K562 (cell line): ENCODE data around the gene IL13RA1. TPM values are rescaled to one million over a fixed set of nuclear protein-coding genes. Genes with fewer than 3 reads are reported as not detected.

Experiments used
- ATAC-seq: fragments of 200-7000 bp; cut with Tn5 transposase; 3 replicates; pipeline ENCODE4 v1.9.1; 2020; ENCODE audit warnings: moderate library complexity
- BruUV-seq: library from RNA; stranded (reverse); fragments of 400-500 nt; replicated peaks from 2 replicates; lab custom pipeline; 2021; lab: Mats Ljungman, UMichigan
- CTCF ChIA-PET: fragments of 300-600 bp; formaldehyde crosslinking; extraction: SDS; loops from one replicate; lab custom pipeline; 2021; ENCODE audit warnings: low intra/inter-chr PET ratio; lab: Yijun Ruan, JAX
- POLR2A ChIA-PET: fragments of 300-600, 350-650 bp; sonication (Branson Sonifier 250); formaldehyde crosslinking; extraction: SDS; loops from one replicate; lab custom pipeline; 2021; ENCODE audit warnings: antibody characterized with exemption, inconsistent platforms; lab: Yijun Ruan, JAX
- DNase-seq, 4 experiments: peaks; one replicate each; pipeline versions ENCODE4 v3.0.0 to v3.0.0-alpha.2; 2011 to 2018; ENCODE audit warnings: low spot score in 3 of 4, mixed read lengths in 3 of 4; ENCODE audit errors: extremely low read depth in 1 of 4
- FAIRE-seq: peaks from 2 replicates; lab custom pipeline; 2011; peaks lifted over from hg19 to GRCh38; lab: Jason Lieb, UNC
- H2AFZ ChIP-seq: 2 replicates; pipeline ENCODE4 v1.6.0; 2011; ENCODE audit warnings: low read depth, low read length, control low read depth, inconsistent platforms
- H3K27ac ChIP-seq: fragments of 200-600 bp; 3 replicates; pipeline ENCODE4 v1.8.0; 2011; ENCODE audit warnings: low read depth, mild to moderate bottlenecking, control low read depth, inconsistent platforms, low read length, moderate library complexity, mixed read lengths; ENCODE audit errors: extremely low read depth
- H3K27me3 ChIP-seq, 2 experiments: fragments of 300-600 bp in 1 of 2; 2 replicates in 1 of 2; 3 replicates in 1 of 2; pipeline versions ENCODE4 v1.6.0 to v1.8.0; 2011; ENCODE audit warnings: inconsistent platforms in 2 of 2, low read length in 2 of 2, mild to moderate bottlenecking in 1 of 2, mixed read lengths in 1 of 2, moderate library complexity in 1 of 2; ENCODE audit not compliant: control insufficient read depth in 2 of 2, insufficient read depth in 2 of 2
- H3K36me3 ChIP-seq: fragments of 300-600 bp; 3 replicates; pipeline ENCODE4 v1.8.0; 2011; ENCODE audit warnings: mild to moderate bottlenecking, low read length, inconsistent platforms; ENCODE audit not compliant: control insufficient read depth, insufficient read depth
- H3K4me1 ChIP-seq, 2 experiments: fragments of 200-600 bp in 1 of 2; replicated peaks in 1 of 2; 2 replicates in 1 of 2; 3 replicates in 1 of 2; pipeline versions ENCODE4 v1.5.1 to v1.8.0; 2011; ENCODE audit warnings: inconsistent platforms in 2 of 2, low read length in 2 of 2, mild to moderate bottlenecking in 1 of 2, mixed read lengths in 1 of 2, moderate library complexity in 1 of 2; ENCODE audit not compliant: control insufficient read depth in 2 of 2, insufficient read depth in 2 of 2
- H3K4me2 ChIP-seq: 2 replicates; pipeline ENCODE4 v1.6.1; 2011; ENCODE audit warnings: low read length, control low read depth, inconsistent platforms, mixed read lengths; ENCODE audit not compliant: insufficient read depth
- H3K4me3 ChIP-seq: fragments of 200-600 bp; sonication (generic), shearing (Covaris generic); 2 replicates; pipeline ENCODE4 v1.5.1; 2016; ENCODE audit warnings: control low read depth, inconsistent platforms
- H3K79me2 ChIP-seq: fragments of 200-600 bp; 3 replicates; pipeline ENCODE4 v1.8.0; 2011; ENCODE audit warnings: low read length, inconsistent platforms; ENCODE audit not compliant: control insufficient read depth, insufficient read depth
- H3K9ac ChIP-seq, 2 experiments: 2 replicates each; pipeline versions ENCODE4 v1.6.0 to v1.6.1; 2011; ENCODE audit warnings: low read depth in 2 of 2, low read length in 2 of 2, control low read depth in 1 of 2, inconsistent platforms in 1 of 2, mild to moderate bottlenecking in 1 of 2, mixed read lengths in 1 of 2; ENCODE audit not compliant: insufficient read depth in 1 of 2
- H3K9me1 ChIP-seq: one replicate; pipeline ENCODE4 v1.6.0; 2011; ENCODE audit warnings: inconsistent platforms, mild to moderate bottlenecking, low read length, moderate library complexity; ENCODE audit not compliant: control insufficient read depth, insufficient read depth
- H3K9me3 ChIP-seq: replicated peaks from 2 replicates; pipeline ENCODE4 v1.5.1; 2011; ENCODE audit warnings: low read depth, low read length, inconsistent platforms; ENCODE audit not compliant: control insufficient read depth, insufficient read depth
- H4K20me1 ChIP-seq: replicated peaks from 2 replicates; pipeline ENCODE4 v1.6.1; 2011; ENCODE audit warnings: low read length, inconsistent platforms, mixed read lengths; ENCODE audit not compliant: control insufficient read depth, insufficient read depth
- CBFA2T3 ChIP-seq: fragments of 450-650 bp; IDR thresholded peaks from 2 replicates; pipeline ENCODE4 v1.6.1; 2017
- GTF3C2 ChIP-seq: IDR thresholded peaks from 3 replicates; pipeline ENCODE4 v1.6.1; 2011; ENCODE audit warnings: borderline replicate concordance, mild to moderate bottlenecking, moderate library complexity; ENCODE audit not compliant: insufficient read length; ENCODE audit errors: extremely low read depth
- IRF2 ChIP-seq: sonication (generic); formaldehyde crosslinking; IDR thresholded peaks from 2 replicates; pipeline ENCODE4 v1.8.1; 2022; ENCODE audit warnings: mild to moderate bottlenecking, missing genetic modification reagents
- MEIS2 ChIP-seq: fragments of 450-650 bp; IDR thresholded peaks from 2 replicates; pipeline ENCODE4 v1.6.1; 2014; ENCODE audit warnings: mild to moderate bottlenecking; ENCODE audit not compliant: partially characterized antibody
- NFXL1 ChIP-seq: fragments of 450-650 bp; formaldehyde crosslinking; IDR thresholded peaks from 2 replicates; pipeline ENCODE4 v1.4.0; 2021; ENCODE audit warnings: mild to moderate bottlenecking
- RBM25 ChIP-seq: fragments of 200-400 bp; formaldehyde crosslinking; IDR thresholded peaks from 2 replicates; pipeline ENCODE4 v1.6.1; 2018; ENCODE audit warnings: low read length, low read depth, moderate library complexity; ENCODE audit not compliant: severe bottlenecking
- RERE ChIP-seq: sonication (generic); formaldehyde crosslinking; IDR thresholded peaks from 2 replicates; pipeline ENCODE4 v1.8.0; 2023; ENCODE audit warnings: missing genetic modification reagents, mild to moderate bottlenecking, borderline replicate concordance
- RNF2 ChIP-seq: sonication (generic); IDR thresholded peaks from 2 replicates; pipeline ENCODE4 v1.6.1; 2016
- SIN3B ChIP-seq: fragments of 450-650 bp; IDR thresholded peaks from 2 replicates; pipeline ENCODE4 v1.6.1; 2017; ENCODE audit warnings: low read depth, mild to moderate bottlenecking, moderate library complexity
- ZFP30 ChIP-seq: fragments of 250-450 bp; sonication (Bioruptor Pico); IDR thresholded peaks from 2 replicates; pipeline ENCODE4 v1.8.0; 2022; ENCODE audit warnings: moderate library complexity, mild to moderate bottlenecking, inconsistent platforms, borderline replicate concordance
- ZNF143 ChIP-seq: sonication (generic); formaldehyde crosslinking; IDR thresholded peaks from 2 replicates; pipeline ENCODE4 v1.9.0; 2022; ENCODE audit warnings: mild to moderate bottlenecking, missing genetic modification reagents
- WGBS: fragments of 100-300 bp; shearing (Covaris generic); methylation state at CpG from one replicate; pipeline ENCODE4 v1.1.6; 2016; ENCODE audit warnings: low coverage, mixed read lengths; ENCODE audit not compliant: insufficient coverage; ENCODE audit errors: missing lambda C conversion rate; 5-methylcytosine and 5-hydroxymethylcytosine counted together
- in situ Hi-C: fragments of 300-500 bp; cut with MboI; formaldehyde crosslinking; loops from 4 replicates; pipeline ENCODE4 v1.15.0; 2018; ENCODE audit warnings: inconsistent platforms, mixed read lengths
- intact Hi-C: fragments of 100-400 bp; cut with micrococcal nuclease; formaldehyde crosslinking; loops from 2 replicates; pipeline ENCODE4 v1.14.2; 2022
- polyA plus RNA-seq, 8 experiments: library from polyadenylated mRNA; depleted of rRNA in 4 of 8; stranded (reverse) in 5 of 8; unstranded in 3 of 8; fragments of >200 nt; fragmentation: Nextera tagmentation in 2 of 8; fragmentation: Illumina TruSeq in 1 of 8; extraction: Ambion mirVana in 2 of 8; extraction: Trizol in 1 of 8; gene quantifications; 2 replicates each; pipeline versions ENCODE4 v1.2.1 to v1.2.3, GENCODE V29; 2011 to 2014; ENCODE audit warnings: inconsistent platforms in 1 of 8, missing spikeins in 1 of 8
- total RNA-seq, 7 experiments: library from RNA; depleted of rRNA in 6 of 7; stranded (reverse); fragments of >200 nt in 6 of 7; fragmentation: Illumina TruSeq in 2 of 7; extraction: Trizol in 2 of 7; gene quantifications; 2 replicates each; pipeline versions ENCODE4 v1.2.1 to v1.2.3, GENCODE V29; 2011 to 2021; ENCODE audit warnings: low replicate concordance in 1 of 7
- TF ChIP-seq, protein P1 (sequence below): sonication (generic); formaldehyde crosslinking; IDR thresholded peaks from 2 replicates; pipeline ENCODE4 v1.8.0; 2022; ENCODE audit warnings: mild to moderate bottlenecking, missing genetic modification reagents, borderline replicate concordance

Gene IL13RA1
- total and polyA plus RNA-seq, 9 of the 15 experiments (the other 6 are each of a cell fraction or from before 2014, with no cell fraction given) = 2.9 to 22.9 (median 12.2) TPM

GRCh38 chrX:118779581-118779980, 52.2 kb downstream of the IL13RA1 start (continued):
- no peak for TF ChIP-seq GTF3C2
- TF ChIP-seq CBFA2T3 = no peak
- no peak for TF ChIP-seq RNF2
- TF ChIP-seq, protein P1, sequence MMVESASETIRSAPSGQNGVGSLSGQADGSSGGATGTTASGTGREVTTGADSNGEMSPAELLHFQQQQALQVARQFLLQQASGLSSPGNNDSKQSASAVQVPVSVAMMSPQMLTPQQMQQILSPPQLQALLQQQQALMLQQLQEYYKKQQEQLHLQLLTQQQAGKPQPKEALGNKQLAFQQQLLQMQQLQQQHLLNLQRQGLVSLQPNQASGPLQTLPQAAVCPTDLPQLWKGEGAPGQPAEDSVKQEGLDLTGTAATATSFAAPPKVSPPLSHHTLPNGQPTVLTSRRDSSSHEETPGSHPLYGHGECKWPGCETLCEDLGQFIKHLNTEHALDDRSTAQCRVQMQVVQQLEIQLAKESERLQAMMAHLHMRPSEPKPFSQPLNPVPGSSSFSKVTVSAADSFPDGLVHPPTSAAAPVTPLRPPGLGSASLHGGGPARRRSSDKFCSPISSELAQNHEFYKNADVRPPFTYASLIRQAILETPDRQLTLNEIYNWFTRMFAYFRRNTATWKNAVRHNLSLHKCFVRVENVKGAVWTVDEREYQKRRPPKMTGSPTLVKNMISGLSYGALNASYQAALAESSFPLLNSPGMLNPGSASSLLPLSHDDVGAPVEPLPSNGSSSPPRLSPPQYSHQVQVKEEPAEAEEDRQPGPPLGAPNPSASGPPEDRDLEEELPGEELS (CRISPR knock-in tag) = no peak
- no peak for TF ChIP-seq IRF2 (CRISPR knock-in tag)

DNA sequence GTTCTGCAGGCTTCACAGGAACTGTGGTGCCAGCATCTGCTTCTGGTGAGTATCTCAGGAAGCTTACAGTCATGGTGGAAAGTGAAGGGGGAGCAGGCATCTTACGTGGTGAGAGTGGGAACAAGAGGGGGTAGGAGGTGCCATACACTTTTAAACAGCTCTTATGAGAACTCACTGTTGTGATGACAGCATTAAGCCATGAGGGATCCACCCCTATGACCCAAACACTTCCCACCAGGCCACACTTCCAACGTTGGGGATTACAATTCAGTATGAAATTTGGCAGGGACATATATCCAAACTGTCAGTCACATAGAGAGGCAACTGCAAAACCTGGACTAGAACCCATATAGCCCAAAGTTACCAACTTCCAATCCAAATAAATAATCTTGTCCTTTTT, 53.1 kb downstream of the IL13RA1 start:
- CTCF ChIA-PET = no interaction called here
- H3K36me3 ChIP-seq = no peaks in the 10 kb centered on the region
- DNase-seq (no peak), ATAC-seq (no peak), FAIRE-seq (no peak)
- H3K79me2 ChIP-seq = no peaks in the 10 kb centered on the region
- no peak overlapping the region for H3K9ac ChIP-seq
- H3K9me3 ChIP-seq = no peaks in the 10 kb centered on the region
- H4K20me1 ChIP-seq = no peaks in the 10 kb centered on the region
- in situ Hi-C loops = no loop called here
- no peaks in the 10 kb centered on the region for H3K9me1 ChIP-seq
- no peak overlapping the region for H3K4me3 ChIP-seq
- no peaks in the 10 kb centered on the region for H3K27me3 ChIP-seq
- intact Hi-C loops = no loop called here
- H3K27ac ChIP-seq = no peak overlapping the region
- WGBS = 33% methylated on average over 2 of the region's 2 CpGs
- no peak overlapping the region for H2AFZ ChIP-seq
- no peaks in the 10 kb centered on the region for H3K4me1 ChIP-seq
- no peak overlapping the region for H3K4me2 ChIP-seq
- no TSS peak for BruUV-seq
- POLR2A ChIA-PET = no interaction called here
- no peak for TF ChIP-seq RERE (CRISPR knock-in tag)
- TF ChIP-seq ZFP30 (CRISPR knock-in tag) = no peak
- no peak for TF ChIP-seq MEIS2
- no peak for TF ChIP-seq RBM25
- TF ChIP-seq ZNF143 (CRISPR knock-in tag) = no peak
- TF ChIP-seq SIN3B = no peak
- TF ChIP-seq NFXL1 (CRISPR knock-in tag) = no peak
